HepG2 (cell line): ENCODE data around the gene CNOT8. TPM values are rescaled to one million over a fixed set of nuclear protein-coding genes. Genes with fewer than 3 reads are reported as not detected.

Experiments used
- BORCS8-MEF2B ChIP-seq: sonication (generic); formaldehyde crosslinking; IDR thresholded peaks from 2 replicates; pipeline ENCODE4 v1.8.0; 2022; ENCODE audit warnings: mild to moderate bottlenecking, missing genetic modification reagents
- DPF2 ChIP-seq: sonication (generic); formaldehyde crosslinking; IDR thresholded peaks from 2 replicates; pipeline ENCODE4 v1.4.0; 2020; ENCODE audit warnings: mild to moderate bottlenecking, low read depth, missing genetic modification reagents, borderline replicate concordance
- ELK4 ChIP-seq: sonication (generic); formaldehyde crosslinking; IDR thresholded peaks from 2 replicates; pipeline ENCODE4 v1.9.0; 2021; ENCODE audit warnings: missing genetic modification reagents, borderline replicate concordance
- FOXJ3 ChIP-seq: sonication (generic); formaldehyde crosslinking; IDR thresholded peaks from 2 replicates; pipeline ENCODE4 v1.4.0; 2020; ENCODE audit warnings: missing genetic modification reagents, mild to moderate bottlenecking, borderline replicate concordance
- IRF2 ChIP-seq: IDR thresholded peaks from 2 replicates; pipeline ENCODE4 v1.6.1; 2018; ENCODE audit warnings: missing genetic modification reagents, missing compliant biosample characterization
- JARID2 ChIP-seq: sonication (generic); formaldehyde crosslinking; IDR thresholded peaks from 2 replicates; pipeline ENCODE4 v1.8.1; 2023; ENCODE audit warnings: missing genetic modification reagents, inconsistent platforms; ENCODE audit not compliant: insufficient replicate concordance
- PCBP1 ChIP-seq: fragments of 200-400 bp; formaldehyde crosslinking; IDR thresholded peaks from 2 replicates; pipeline ENCODE4 v1.6.1; 2017; ENCODE audit warnings: mild to moderate bottlenecking, low read depth, low read length, borderline replicate concordance
- POGK ChIP-seq: sonication (generic); formaldehyde crosslinking; conservative IDR thresholded peaks from 2 replicates; pipeline ENCODE4 v1.8.0; 2022; ENCODE audit warnings: mild to moderate bottlenecking, moderate library complexity, missing genetic modification reagents
- TOPORS ChIP-seq: sonication (generic); formaldehyde crosslinking; IDR thresholded peaks from 2 replicates; pipeline ENCODE4 v1.8.0; 2023; ENCODE audit warnings: mild to moderate bottlenecking, missing genetic modification reagents
- ZNF224 ChIP-seq: sonication (generic); formaldehyde crosslinking; IDR thresholded peaks from 2 replicates; pipeline ENCODE4 v1.5.0; 2020; ENCODE audit warnings: mild to moderate bottlenecking, missing genetic modification reagents
- ZNF318 ChIP-seq: sonication (generic); formaldehyde crosslinking; IDR thresholded peaks from 2 replicates; pipeline ENCODE4 v1.4.0; 2020; ENCODE audit warnings: mild to moderate bottlenecking, missing genetic modification reagents
- polyA plus RNA-seq, 8 experiments: library from polyadenylated mRNA; depleted of rRNA in 3 of 8; stranded (reverse) in 7 of 8; unstranded in 1 of 8; fragments of >200 nt; fragmentation: Illumina TruSeq in 4 of 8; extraction: Trizol in 4 of 8; gene quantifications; 2 replicates each; pipeline versions ENCODE4 v1.2.1 to v1.2.3, GENCODE V29; 2011 to 2016; ENCODE audit warnings: low read depth in 4 of 8, missing spikeins in 1 of 8, mixed read lengths in 1 of 8; ENCODE audit not compliant: insufficient read depth in 1 of 8
- total RNA-seq, 5 experiments: library from RNA; depleted of rRNA; stranded (reverse); fragments of >200 nt; fragmentation: Illumina TruSeq; extraction: Trizol; gene quantifications; 2 replicates each; pipeline ENCODE4 v1.2.3, GENCODE V29; 2016; ENCODE audit warnings: low read depth in 1 of 5
- TF ChIP-seq, protein P1 (sequence below): sonication (generic); formaldehyde crosslinking; IDR thresholded peaks from 2 replicates; pipeline ENCODE4 v1.5.1; 2020; ENCODE audit warnings: missing genetic modification reagents, mild to moderate bottlenecking, borderline replicate concordance
- TF ChIP-seq, protein P2 (sequence below): sonication (generic); formaldehyde crosslinking; IDR thresholded peaks from 2 replicates; pipeline ENCODE4 v1.4.0; 2020; ENCODE audit warnings: missing genetic modification reagents
- TF ChIP-seq, protein P3 (sequence below): sonication (generic); formaldehyde crosslinking; IDR thresholded peaks from 2 replicates; pipeline ENCODE4 v1.8.1; 2023; ENCODE audit warnings: mild to moderate bottlenecking, moderate library complexity, missing genetic modification reagents

The CNOT8 gene
- total and polyA plus RNA-seq, 2 of the 13 experiments (the other 11 are each of a cell fraction or from before 2014, with no cell fraction given) = 37.1 to 74.9 TPM

DNA sequence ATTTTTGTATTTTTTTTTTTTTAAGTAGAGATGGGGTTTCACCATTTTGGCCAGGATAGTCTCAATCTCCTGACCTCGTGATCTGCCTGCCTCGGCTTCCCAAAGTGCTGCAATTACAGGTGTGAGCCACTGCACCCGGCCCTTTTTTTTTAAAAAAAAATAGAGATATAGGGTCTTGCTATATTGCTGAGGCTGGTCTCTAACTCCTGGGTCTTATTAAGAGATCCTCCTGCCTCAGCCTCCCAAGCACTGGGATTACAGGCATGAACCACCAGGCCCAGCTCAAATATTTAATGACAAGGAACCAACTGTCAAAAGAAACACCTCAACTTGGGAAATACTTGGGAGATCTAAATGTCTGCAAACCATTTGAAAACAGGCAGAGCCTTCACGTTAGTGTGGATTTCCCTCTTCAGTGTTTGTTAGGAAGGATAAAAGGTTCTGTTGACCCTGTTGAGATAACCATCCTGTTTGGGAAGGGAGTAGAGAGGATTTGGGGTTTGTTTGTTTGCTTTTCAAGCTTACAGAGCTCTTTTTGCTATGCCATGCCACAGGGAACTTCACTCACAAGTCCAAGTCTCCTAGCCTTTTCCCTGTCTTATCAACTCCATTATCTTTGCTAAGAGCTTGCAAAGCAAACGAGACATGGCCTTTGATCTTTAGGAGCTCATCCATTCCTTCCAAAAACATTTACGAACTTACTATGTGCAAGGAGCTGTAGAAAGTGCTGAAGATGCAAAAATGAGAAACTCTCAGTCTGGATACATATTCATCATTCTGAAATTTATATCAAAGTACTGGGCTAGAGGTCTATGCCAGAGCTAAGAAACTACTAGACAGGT, 15.5 kb upstream of the CNOT8 start (continued):
- TF ChIP-seq, protein P1, sequence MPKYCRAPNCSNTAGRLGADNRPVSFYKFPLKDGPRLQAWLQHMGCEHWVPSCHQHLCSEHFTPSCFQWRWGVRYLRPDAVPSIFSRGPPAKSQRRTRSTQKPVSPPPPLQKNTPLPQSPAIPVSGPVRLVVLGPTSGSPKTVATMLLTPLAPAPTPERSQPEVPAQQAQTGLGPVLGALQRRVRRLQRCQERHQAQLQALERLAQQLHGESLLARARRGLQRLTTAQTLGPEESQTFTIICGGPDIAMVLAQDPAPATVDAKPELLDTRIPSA = no peak
- no peak for TF ChIP-seq BORCS8-MEF2B (CRISPR knock-in tag)
- TF ChIP-seq, protein P2, sequence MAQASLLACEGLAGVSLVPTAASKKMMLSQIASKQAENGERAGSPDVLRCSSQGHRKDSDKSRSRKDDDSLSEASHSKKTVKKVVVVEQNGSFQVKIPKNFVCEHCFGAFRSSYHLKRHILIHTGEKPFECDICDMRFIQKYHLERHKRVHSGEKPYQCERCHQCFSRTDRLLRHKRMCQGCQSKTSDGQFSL (CRISPR knock-in tag) = no peak
- no peak for TF ChIP-seq PCBP1
- TF ChIP-seq ZNF224 (CRISPR knock-in tag) = no peak
- peak; percentile 69; the same call in 1 of the 2 replicates for TF ChIP-seq IRF2 (CRISPR knock-in tag)
- peak; percentile 96 for TF ChIP-seq DPF2 (CRISPR knock-in tag)
- TF ChIP-seq ZNF318 (CRISPR knock-in tag) = no peak
- TF ChIP-seq POGK (CRISPR knock-in tag) = no peak
- TF ChIP-seq ELK4 (CRISPR knock-in tag) = no peak
- TF ChIP-seq FOXJ3 (CRISPR knock-in tag) = peak; percentile 95
- peak; percentile 64 for TF ChIP-seq JARID2
- TF ChIP-seq, protein P3, sequence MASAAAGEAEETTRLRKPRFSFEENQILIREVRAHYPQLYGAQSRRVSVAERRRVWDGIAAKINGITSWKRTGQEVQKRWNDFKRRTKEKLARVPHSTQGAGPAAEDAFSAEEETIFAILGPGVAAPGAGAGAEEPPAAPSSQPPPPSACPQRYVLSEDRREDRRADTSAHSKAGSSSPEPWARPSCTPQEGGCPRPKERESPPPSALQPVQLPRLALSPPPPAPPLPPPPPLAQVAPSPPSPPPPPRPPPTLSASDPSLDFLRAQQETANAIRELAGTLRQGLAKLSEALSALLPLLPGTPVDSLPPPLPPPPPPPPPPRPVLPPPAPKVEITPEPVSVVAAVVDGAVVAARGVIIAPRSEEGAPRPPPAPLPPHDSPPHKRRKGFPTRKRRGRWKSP (CRISPR knock-in tag) = no peak
- 0 out of 2 replicates have a peak, but pooled peaks have one; percentile 27 for TF ChIP-seq TOPORS (CRISPR knock-in tag)
